Esophagus squamous epithelium (tissue), 4 donors: ENCODE results near the gene ARID1A.

ENCODE experiments used
- CTCF ChIP-seq, 6 experiments: fragments of 450-650 bp in 4 of 6; fragments of 200-600 bp in 2 of 6; sonication (generic) in 2 of 6; IDR thresholded peaks; one replicate each; pipeline ENCODE4 v1.5.1; 2016 to 2019; ENCODE audit warnings: antibody characterized with exemption in 6 of 6, mild to moderate bottlenecking in 4 of 6, moderate library complexity in 4 of 6
- POLR2A ChIP-seq, 4 donors: fragments of 450-650 bp; IDR thresholded peaks; one replicate each; pipeline ENCODE4 v1.6.1; 2017; ENCODE audit warnings: antibody characterized with exemption in 4 of 4, mild to moderate bottlenecking in 4 of 4, moderate library complexity in 3 of 4

GRCh38 chr1:26789612-26789865 lies 93.7 kb downstream of the ARID1A start:
- no peak for TF ChIP-seq CTCF (IDR thresholded peaks at IDR 0.05)
- TF ChIP-seq POLR2A (IDR thresholded peaks at IDR 0.05) = no peak
